ENCODE results near the gene TM6SF1. TPM values are rescaled to one million over a fixed set of nuclear protein-coding genes. Genes with fewer than 3 reads are reported as not detected.

The TM6SF1 gene
- total and polyA plus RNA-seq, 2 of the 8 experiments (the other 6 are each of a cell fraction or from before 2014, with no cell fraction given) = 0.74 to 1.0 TPM

- Histone ChIP-seq H3K4me1 (replicated peaks in 1 of 4; ENCODE audit: control insufficient read depth in 3 of 4, insufficient read depth in 4 of 4, low read length in 3 of 4) (peaks cover 0 to 6% (median 2%) of the 10 kb centered on the region in 4 experiments; a peak in 3 of 7 replicates), H3K18ac (ENCODE audit: extremely low read depth, low read length) (no peak overlapping the region), H4K91ac (replicated peaks; ENCODE audit: insufficient read length, low read length) (no peak overlapping the region), H3K23me2 (ENCODE audit: low read depth, low read length) (peaks cover 8% of the 10 kb centered on the region; the same call in 1 of the 2 replicates), H3K27ac (ENCODE audit: low read depth, low read length) (no peak overlapping the region), H3K14ac (ENCODE audit: insufficient read length) (no peak overlapping the region), H3K9ac (replicated peaks in 1 of 4; ENCODE audit: extremely low read depth in 1 of 4, low read depth in 3 of 4, low read length in 3 of 4) (no peak overlapping the region), H2BK15ac (ENCODE audit: low read length) (no peak overlapping the region), H4K5ac (ENCODE audit: insufficient read length, low read depth, low read length) (no peak overlapping the region), H3K4ac (replicated peaks; ENCODE audit: insufficient read length, low read depth, low read length) (no peak overlapping the region), H4K20me1 (replicated peaks in 1 of 2; ENCODE audit: control insufficient read depth in 1 of 2, insufficient read depth in 2 of 2, low read length in 2 of 2) (peaks cover 0 to 4% of the 10 kb centered on the region in 2 experiments), H2AK5ac (ENCODE audit: low read depth, low read length) (no peak overlapping the region), H2AFZ (ENCODE audit: low read length) (no peak overlapping the region), H4K8ac (ENCODE audit: extremely low read depth, insufficient read depth, low read length) (no peak overlapping the region), H2BK120ac (replicated peaks; ENCODE audit: low read depth, low read length) (no peak overlapping the region), H3K36me3 (ENCODE audit: control insufficient read depth in 2 of 4, insufficient read depth in 4 of 4, low read length in 3 of 4) (no peaks in the 10 kb centered on the region), H3K4me2 (ENCODE audit: insufficient read depth in 1 of 2, low read depth in 2 of 2, low read length in 2 of 2) (no peak overlapping the region), H3K23ac (ENCODE audit: insufficient read length) (no peak overlapping the region), H2BK5ac (ENCODE audit: low read depth, low read length) (no peak overlapping the region), H2BK12ac (ENCODE audit: low read depth, low read length) (no peak overlapping the region), H3K4me3 (ENCODE audit: extremely low read depth in 1 of 4, insufficient read depth in 2 of 4, low read depth in 3 of 4, low read length in 4 of 4) (no peak overlapping the region), H3K56ac (replicated peaks; ENCODE audit: insufficient read length, low read depth, low read length) (no peak overlapping the region), H3K79me1 (ENCODE audit: low read depth, low read length) (no peaks in the 10 kb centered on the region), H3K27me3 (replicated peaks in 1 of 4; ENCODE audit: control insufficient read depth in 3 of 4, extremely low read depth in 1 of 4, insufficient read depth in 3 of 4, low read length in 3 of 4) (peaks cover 0 to 13% (median 8%) of the 10 kb centered on the region in 4 experiments; a peak in 6 of 7 replicates), H2BK20ac (ENCODE audit: low read length) (no peak overlapping the region), H3K79me2 (ENCODE audit: control insufficient read depth in 1 of 2, insufficient read depth in 2 of 2, low read length in 2 of 2) (no peaks in the 10 kb centered on the region), H3K9me3 (ENCODE audit: insufficient read depth in 2 of 2, low read depth in 1 of 2, low read length in 1 of 2) (no peaks in the 10 kb centered on the region)
- TF ChIP-seq MAFK (IDR thresholded peaks at IDR 0.05; ENCODE audit: low read depth, low read length) = no peak
- FAIRE-seq = no peak
- CTCF ChIA-PET (ENCODE audit: partially characterized antibody) = interaction anchor here (0.6 to 0.9 kb wide), 2 partner anchors 101 to 337 kb away, joined by 3 to 4 read pairs; partner anchors contain the start of gene C15orf40
- 74% methylated on average over 3 of the region's 3 CpGs; no CpG with 5 or more reads in 1 of the 2 experiments for WGBS, 2 experiments (ENCODE audit: extremely low coverage in 1 of 2, insufficient coverage in 1 of 2, insufficient read length in 1 of 2, insufficient replicate concordance in 2 of 2, low coverage in 1 of 2, low lambda C conversion rate in 2 of 2, missing lambda C conversion rate in 1 of 2)
- POLR2A ChIA-PET (ENCODE audit: partially characterized antibody) = interaction anchor here (1.6 to 1.8 kb wide), 2 partner anchors 12 to 14 kb away, joined by 4 to 5 read pairs; no protein-coding TSS in a partner anchor
- DNase-seq (ENCODE audit: low read depth in 1 of 2, low spot score in 2 of 2) = no peak
These were observed 5.5 kb downstream of the TM6SF1 start for GRCh38 chr15:83112956-83113299.

Data from H1 (cell line).